ENCODE measurements around the gene GMDS.
A peak's percentile ranks its signal among the peaks of the same experiment; 100 is the strongest.

GMDS gene

GRCh38 chr6:1812034-1812433 lies 433.4 kb downstream of the GMDS start:
- no peak for TF ChIP-seq ZC3H10 (CRISPR knock-in tag; IDR thresholded peaks at IDR 0.05)
- no peak for TF ChIP-seq ARNTL (CRISPR knock-in tag; IDR thresholded peaks at IDR 0.05; ENCODE audit: borderline replicate concordance, low read depth)
- no peak for TF ChIP-seq CSDC2 (CRISPR knock-in tag; IDR thresholded peaks at IDR 0.05)
- TF ChIP-seq OSR1 (CRISPR knock-in tag; IDR thresholded peaks at IDR 0.05): no peak
- TF ChIP-seq SNAI2 (CRISPR knock-in tag; IDR thresholded peaks at IDR 0.05): no peak
- TF ChIP-seq ZFP30 (CRISPR knock-in tag; IDR thresholded peaks at IDR 0.05): no peak
- no peak for TF ChIP-seq RARB (CRISPR knock-in tag; IDR thresholded peaks at IDR 0.05)
- no peak for TF ChIP-seq ZNF8 (CRISPR knock-in tag; IDR thresholded peaks at IDR 0.05)
- TF ChIP-seq GLIS3 (CRISPR knock-in tag; IDR thresholded peaks at IDR 0.05): no peak
- no peak for TF ChIP-seq POU6F1 (CRISPR knock-in tag; IDR thresholded peaks at IDR 0.05; ENCODE audit: borderline replicate concordance, low read depth)
- no peak for ATAC-seq

DNA sequence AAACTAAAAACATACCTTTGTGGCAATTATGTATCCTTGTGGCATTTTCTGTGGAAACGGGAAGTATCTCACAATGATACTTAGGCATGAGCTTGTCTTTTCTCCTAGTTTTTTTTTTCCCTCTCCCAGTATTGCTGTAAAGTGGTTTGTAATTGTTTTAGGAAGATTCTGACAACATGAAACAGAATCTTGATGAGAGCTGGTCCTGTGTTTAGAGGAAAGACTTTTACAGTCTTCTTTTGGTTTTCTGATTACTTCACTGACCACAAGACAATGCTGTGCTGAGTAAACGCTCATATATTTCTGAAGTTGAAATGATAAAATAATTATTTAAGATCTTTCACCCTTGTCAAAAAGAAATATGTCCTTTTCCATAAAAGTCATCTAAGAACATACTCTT lies 434.5 kb downstream of the GMDS start:
- ATAC-seq: no peak
- TF ChIP-seq ARNTL (CRISPR knock-in tag; IDR thresholded peaks at IDR 0.05; ENCODE audit: borderline replicate concordance, low read depth): no peak
- TF ChIP-seq CREB5 (CRISPR knock-in tag; IDR thresholded peaks at IDR 0.05; ENCODE audit: low read depth): 0 out of 2 replicates have a peak, but pooled peaks have one; percentile 18
- no peak for TF ChIP-seq ZC3H10 (CRISPR knock-in tag; IDR thresholded peaks at IDR 0.05)
- no peak for TF ChIP-seq SNAI2 (CRISPR knock-in tag; IDR thresholded peaks at IDR 0.05)
- peak; percentile 52; the same call in 1 of the 2 replicates for TF ChIP-seq ISL1 (CRISPR knock-in tag; IDR thresholded peaks at IDR 0.05)

- TF ChIP-seq ZFP30 (CRISPR knock-in tag; IDR thresholded peaks at IDR 0.05) (no peak), TCF4 (CRISPR knock-in tag; IDR thresholded peaks at IDR 0.05; ENCODE audit: borderline replicate concordance) (no peak)
- TF ChIP-seq, protein P1, sequence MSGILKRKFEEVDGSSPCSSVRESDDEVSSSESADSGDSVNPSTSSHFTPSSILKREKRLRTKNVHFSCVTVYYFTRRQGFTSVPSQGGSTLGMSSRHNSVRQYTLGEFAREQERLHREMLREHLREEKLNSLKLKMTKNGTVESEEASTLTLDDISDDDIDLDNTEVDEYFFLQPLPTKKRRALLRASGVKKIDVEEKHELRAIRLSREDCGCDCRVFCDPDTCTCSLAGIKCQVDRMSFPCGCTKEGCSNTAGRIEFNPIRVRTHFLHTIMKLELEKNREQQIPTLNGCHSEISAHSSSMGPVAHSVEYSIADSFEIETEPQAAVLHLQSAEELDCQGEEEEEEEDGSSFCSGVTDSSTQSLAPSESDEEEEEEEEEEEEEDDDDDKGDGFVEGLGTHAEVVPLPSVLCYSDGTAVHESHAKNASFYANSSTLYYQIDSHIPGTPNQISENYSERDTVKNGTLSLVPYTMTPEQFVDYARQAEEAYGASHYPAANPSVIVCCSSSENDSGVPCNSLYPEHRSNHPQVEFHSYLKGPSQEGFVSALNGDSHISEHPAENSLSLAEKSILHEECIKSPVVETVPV (CRISPR knock-in tag; IDR thresholded peaks at IDR 0.05): no peak
- no peak for ATAC-seq
Measured at GRCh38 chr6:1809291-1809988, 436.0 kb downstream of the GMDS start.

DNA sequence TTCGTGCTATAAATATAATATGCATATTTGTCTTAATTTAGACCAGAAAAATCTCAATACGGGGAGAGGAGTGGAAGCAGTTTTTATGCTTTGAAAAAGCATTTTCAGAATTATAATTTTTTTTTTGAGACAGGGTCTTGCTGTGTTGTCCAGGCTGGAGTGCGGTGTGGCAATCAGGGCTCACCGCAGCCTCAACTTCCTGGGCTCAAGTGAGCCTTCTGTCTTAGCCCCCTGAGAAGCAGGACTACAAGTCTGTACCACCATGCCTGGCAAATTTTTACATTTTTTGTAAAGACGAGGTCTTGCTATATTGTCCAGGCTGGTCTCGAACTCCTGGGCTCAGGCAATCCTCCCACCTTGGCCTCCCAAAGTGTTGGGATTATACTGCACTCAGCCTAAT lies 438.5 kb downstream of the GMDS start:
- no peak for ATAC-seq
- TF ChIP-seq ZNF70 (CRISPR knock-in tag; IDR thresholded peaks at IDR 0.05): no peak
- TF ChIP-seq TOX (CRISPR knock-in tag; IDR thresholded peaks at IDR 0.05; ENCODE audit: borderline replicate concordance): no peak
- no peak for TF ChIP-seq PPARA (CRISPR knock-in tag; IDR thresholded peaks at IDR 0.05; ENCODE audit: borderline replicate concordance)
- no peak for TF ChIP-seq CREB5 (CRISPR knock-in tag; IDR thresholded peaks at IDR 0.05; ENCODE audit: low read depth)
- TF ChIP-seq, protein P1 (CRISPR knock-in tag; IDR thresholded peaks at IDR 0.05): no peak
- no peak for TF ChIP-seq ZNF8 (CRISPR knock-in tag; IDR thresholded peaks at IDR 0.05)
- no peak for TF ChIP-seq TCF4 (CRISPR knock-in tag; IDR thresholded peaks at IDR 0.05; ENCODE audit: borderline replicate concordance)
- TF ChIP-seq RARB (CRISPR knock-in tag; IDR thresholded peaks at IDR 0.05): no peak
- TF ChIP-seq ZC3H10 (CRISPR knock-in tag; IDR thresholded peaks at IDR 0.05): no peak
- no peak for TF ChIP-seq TSHZ2 (CRISPR knock-in tag; IDR thresholded peaks at IDR 0.05)
- TF ChIP-seq SNAI2 (CRISPR knock-in tag; IDR thresholded peaks at IDR 0.05): no peak

Measured in SK-N-SH treated with all-trans-retinoic acid at 6 μM for 48 hours (cell line).